ENCODE data around the gene SH3GL3. TPM values are rescaled to one million over a fixed set of nuclear protein-coding genes. Genes with fewer than 3 reads are reported as not detected.

Gene SH3GL3
- total RNA-seq, 2 experiments from 2014 or later: not detected

DNA sequence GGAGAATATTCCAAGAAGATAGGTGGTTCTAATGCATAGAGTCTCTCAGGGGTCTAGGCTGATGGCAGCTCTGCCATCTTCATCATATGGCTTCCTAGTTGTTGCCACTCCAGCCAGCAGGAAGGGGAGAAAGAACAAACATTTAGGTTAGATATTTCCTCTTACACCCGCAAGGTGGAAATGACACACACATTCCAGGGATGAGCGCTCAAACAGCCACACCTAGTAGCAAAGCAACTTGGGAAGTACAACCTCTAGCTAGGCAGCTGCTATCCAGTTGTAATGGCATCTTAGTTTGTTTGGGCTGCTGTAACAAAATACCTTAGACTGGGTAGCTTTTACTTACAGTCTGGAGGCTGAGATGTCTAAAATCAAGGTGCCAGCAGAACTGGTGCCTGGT is 154.9 kb downstream of the SH3GL3 start:
- intact Hi-C loops (cut with DNase I, micrococcal nuclease): no loop called here
- Histone ChIP-seq H3K9me3 (ENCODE audit: control insufficient read depth in 1 of 2, insufficient read depth in 1 of 2, low read length in 2 of 2) (no peaks in the 10 kb centered on the region), H3K36me3 (ENCODE audit: insufficient read depth, low read length) (no peaks in the 10 kb centered on the region), H3K4me3 (ENCODE audit: low read length) (no peak overlapping the region), H3K27ac (ENCODE audit: low read depth in 1 of 2, low read length in 2 of 2) (no peak overlapping the region), H3K4me1 (ENCODE audit: insufficient read depth, low read length) (no peaks in the 10 kb centered on the region), H3K27me3 (ENCODE audit: control insufficient read depth in 1 of 2, insufficient read depth in 2 of 2, low read length in 2 of 2) (peaks cover 0 to 5% of the 10 kb centered on the region in 2 experiments)
- DNase-seq (no peak), ATAC-seq (ENCODE audit: poor library complexity) (no peak)
- Mint-ChIP-seq H3K36me3 (ENCODE audit: low read depth) (no peaks in the 10 kb centered on the region), H3K4me3 (no peak overlapping the region), H3K27me3 (peaks cover 26% of the 10 kb centered on the region), H3K4me1 (ENCODE audit: low read depth) (no peaks in the 10 kb centered on the region), H3K9me3 (peaks cover 12% of the 10 kb centered on the region), H3K27ac (no peak overlapping the region)
- ChIA-PET POLR2A (no interaction called here), CTCF (interaction anchor here (1.5 kb wide), 1 partner anchor 9 kb away, joined by 3 read pairs; no protein-coding TSS in a partner anchor)
- TF ChIP-seq, protein P1, sequence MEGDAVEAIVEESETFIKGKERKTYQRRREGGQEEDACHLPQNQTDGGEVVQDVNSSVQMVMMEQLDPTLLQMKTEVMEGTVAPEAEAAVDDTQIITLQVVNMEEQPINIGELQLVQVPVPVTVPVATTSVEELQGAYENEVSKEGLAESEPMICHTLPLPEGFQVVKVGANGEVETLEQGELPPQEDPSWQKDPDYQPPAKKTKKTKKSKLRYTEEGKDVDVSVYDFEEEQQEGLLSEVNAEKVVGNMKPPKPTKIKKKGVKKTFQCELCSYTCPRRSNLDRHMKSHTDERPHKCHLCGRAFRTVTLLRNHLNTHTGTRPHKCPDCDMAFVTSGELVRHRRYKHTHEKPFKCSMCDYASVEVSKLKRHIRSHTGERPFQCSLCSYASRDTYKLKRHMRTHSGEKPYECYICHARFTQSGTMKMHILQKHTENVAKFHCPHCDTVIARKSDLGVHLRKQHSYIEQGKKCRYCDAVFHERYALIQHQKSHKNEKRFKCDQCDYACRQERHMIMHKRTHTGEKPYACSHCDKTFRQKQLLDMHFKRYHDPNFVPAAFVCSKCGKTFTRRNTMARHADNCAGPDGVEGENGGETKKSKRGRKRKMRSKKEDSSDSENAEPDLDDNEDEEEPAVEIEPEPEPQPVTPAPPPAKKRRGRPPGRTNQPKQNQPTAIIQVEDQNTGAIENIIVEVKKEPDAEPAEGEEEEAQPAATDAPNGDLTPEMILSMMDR (IDR thresholded peaks at IDR 0.05): no peak

GRCh38 chr15:83604549-83604948 is 157.4 kb downstream of the SH3GL3 start:
- no peak overlapping the region for H3K4me3 Mint-ChIP-seq
- ATAC-seq (ENCODE audit: poor library complexity) (no peak), DNase-seq (no peak)
- no peaks in the 10 kb centered on the region for H3K4me1 Mint-ChIP-seq (ENCODE audit: low read depth)
- H3K27ac Mint-ChIP-seq: no peak overlapping the region
- peaks cover 12% of the 10 kb centered on the region for H3K9me3 Mint-ChIP-seq
- TF ChIP-seq, protein P1 (IDR thresholded peaks at IDR 0.05): no peak
- peaks cover 0 to 8% of the 10 kb centered on the region in 2 experiments for H3K27me3 ChIP-seq (ENCODE audit: control insufficient read depth in 1 of 2, insufficient read depth in 2 of 2, low read length in 2 of 2)
- H3K36me3 Mint-ChIP-seq (ENCODE audit: low read depth): no peaks in the 10 kb centered on the region
- no peaks in the 10 kb centered on the region for H3K36me3 ChIP-seq (ENCODE audit: insufficient read depth, low read length)
- CTCF ChIA-PET: no interaction called here
- no peaks in the 10 kb centered on the region for H3K9me3 ChIP-seq (ENCODE audit: control insufficient read depth in 1 of 2, insufficient read depth in 1 of 2, low read length in 2 of 2)
- H3K27me3 Mint-ChIP-seq: peaks cover 15% of the 10 kb centered on the region
- no peaks in the 10 kb centered on the region for H3K4me1 ChIP-seq (ENCODE audit: insufficient read depth, low read length)
- intact Hi-C loops (cut with DNase I, micrococcal nuclease): no loop called here
- H3K4me3 ChIP-seq (ENCODE audit: low read length): no peak overlapping the region
- POLR2A ChIA-PET: no interaction called here
- no peak overlapping the region for H3K27ac ChIP-seq (ENCODE audit: low read depth in 1 of 2, low read length in 2 of 2)

DNA sequence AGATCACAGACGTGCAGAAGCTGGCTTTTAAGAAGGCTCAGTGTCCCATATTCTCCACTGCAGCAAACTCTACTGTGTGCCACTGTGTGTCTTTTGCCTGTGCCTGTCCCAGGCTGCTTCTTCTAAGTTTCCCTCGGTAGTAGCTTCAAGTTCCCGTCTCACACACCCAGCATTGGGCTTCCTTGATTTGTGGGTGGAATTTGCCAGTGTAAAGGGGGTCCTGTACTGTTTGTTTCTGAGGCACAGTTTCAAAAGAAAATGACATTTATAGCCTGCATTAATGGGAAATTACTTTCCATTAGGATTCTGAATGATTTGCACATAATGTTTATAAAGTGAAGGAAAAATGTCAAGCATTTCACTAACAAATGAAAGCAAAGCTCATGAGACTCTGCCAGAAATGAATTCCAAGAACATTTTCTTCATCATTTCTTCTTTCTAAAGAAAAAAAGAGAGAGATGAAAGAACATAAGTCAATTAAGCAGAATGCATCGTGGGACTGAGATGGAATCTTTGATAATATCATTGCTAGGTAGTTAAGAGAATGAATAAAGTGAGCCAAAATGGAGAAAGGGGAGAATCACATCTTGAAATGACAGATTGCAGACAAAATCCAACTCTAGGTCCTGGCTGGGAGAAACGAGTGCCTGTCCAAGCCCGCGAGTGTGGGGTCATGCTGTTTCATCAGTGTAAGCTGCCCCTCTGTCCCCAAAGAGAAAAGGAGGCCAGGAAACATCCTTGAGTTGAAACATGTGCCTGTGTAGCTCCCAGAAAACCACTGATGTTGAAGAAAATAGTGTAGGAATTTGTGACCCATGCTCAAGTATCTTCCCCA is 158.2 kb downstream of the SH3GL3 start:
- H3K27me3 Mint-ChIP-seq: peaks cover 19% of the 10 kb centered on the region
- CTCF ChIA-PET: no interaction called here
- no peak for ATAC-seq (ENCODE audit: poor library complexity)

More for the DNA sequence above, 158.2 kb downstream of the SH3GL3 start:
- no peak for DNase-seq
- Histone ChIP-seq H3K4me1 (ENCODE audit: insufficient read depth, low read length) (no peaks in the 10 kb centered on the region), H3K36me3 (ENCODE audit: insufficient read depth, low read length) (no peaks in the 10 kb centered on the region), H3K27me3 (ENCODE audit: control insufficient read depth in 1 of 2, insufficient read depth in 2 of 2, low read length in 2 of 2) (peaks cover 0 to 8% of the 10 kb centered on the region in 2 experiments), H3K9me3 (ENCODE audit: control insufficient read depth in 1 of 2, insufficient read depth in 1 of 2, low read length in 2 of 2) (no peaks in the 10 kb centered on the region), H3K27ac (ENCODE audit: low read depth in 1 of 2, low read length in 2 of 2) (no peak overlapping the region), H3K4me3 (ENCODE audit: low read length) (no peak overlapping the region)
- H3K4me3 Mint-ChIP-seq: no peak overlapping the region
- no peaks in the 10 kb centered on the region for H3K36me3 Mint-ChIP-seq (ENCODE audit: low read depth)
- no peak overlapping the region for H3K27ac Mint-ChIP-seq
- H3K9me3 Mint-ChIP-seq: peaks cover 7% of the 10 kb centered on the region
- no peaks in the 10 kb centered on the region for H3K4me1 Mint-ChIP-seq (ENCODE audit: low read depth)
- TF ChIP-seq, protein P1 (IDR thresholded peaks at IDR 0.05): no peak
- intact Hi-C loops (cut with DNase I, micrococcal nuclease): no loop called here
- POLR2A ChIA-PET: no interaction called here
